GM12891 (cell line): ENCODE measurements around the gene ATOSB.

Experiments
- PAX5 ChIP-seq: IDR thresholded peaks from 2 replicates; pipeline ENCODE4 v1.6.1; 2011; ENCODE audit warnings: low read length, moderate library complexity, mild to moderate bottlenecking; ENCODE audit not compliant: insufficient read depth, severe bottlenecking
- POLR2A ChIP-seq: IDR thresholded peaks from 2 replicates; pipeline ENCODE4 v1.6.1; 2011; ENCODE audit warnings: low read depth, low read length, control low read depth
- TAF1 ChIP-seq: IDR thresholded peaks from 2 replicates; pipeline ENCODE4 v1.6.1; 2011; ENCODE audit warnings: low read depth, low read length, control low read depth

DNA sequence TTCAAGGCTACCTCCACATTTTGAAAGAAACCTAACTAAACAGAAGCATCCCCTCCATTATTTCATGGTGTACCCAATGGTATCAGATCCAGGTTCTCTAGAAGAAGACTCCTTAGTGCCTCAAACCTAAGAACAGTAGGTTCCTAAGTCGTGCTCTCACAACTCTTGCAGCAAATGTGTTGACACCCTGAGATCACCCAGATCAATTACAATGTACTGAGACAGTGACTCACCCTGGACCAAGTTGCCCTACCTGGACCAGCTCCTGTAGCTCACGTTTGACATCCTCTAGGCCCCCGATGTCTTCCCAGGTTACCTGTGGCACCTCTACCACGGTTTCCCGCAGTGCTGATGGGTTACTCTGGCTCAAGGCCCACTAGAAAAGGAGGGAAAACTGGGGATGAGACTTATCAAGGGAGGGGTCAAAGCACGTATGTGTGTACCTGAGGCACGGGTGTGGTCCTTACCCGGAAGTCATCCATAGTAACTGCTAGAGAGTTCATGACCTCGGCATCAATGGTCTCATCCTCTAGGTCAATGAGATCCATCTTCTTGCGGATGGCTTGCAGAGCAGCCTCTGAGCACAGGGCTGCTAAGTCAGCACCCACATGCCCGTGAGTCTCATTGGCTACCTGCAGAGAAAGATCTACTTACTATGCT is 55.0 kb downstream of the ATOSB start:
- no peak for TF ChIP-seq TAF1
- TF ChIP-seq PAX5, result no peak
- TF ChIP-seq POLR2A, result no peak
